Hindlimb muscle (tissue), 1 donor: ENCODE results near the gene CDC42BPB. TPM values are rescaled to one million over a fixed set of nuclear protein-coding genes. Genes with fewer than 3 reads are reported as not detected.

Experiments used
- DNase-seq: peaks from one replicate; pipeline ENCODE4 v3.0.0-alpha.2; 2013
- polyA plus RNA-seq: library from polyadenylated mRNA; unstranded; fragments of 120-200 nt; gene quantifications from one replicate; pipeline ENCODE4 v1.2.1, GENCODE V29; 2013; ENCODE audit not compliant: insufficient read length

Gene CDC42BPB
- polyA plus RNA-seq, 1 donor = 57.8 TPM

GRCh38 chr14:103094406-103095209 lies 37.3 kb upstream of the CDC42BPB start, which contains the start of gene EXOC3L4:
TSS of gene EXOC3L4 (plus strand) at chr14:103094725. CDS start at chr14:103100220, 5,495 bp downstream.
- no peak for DNase-seq

GRCh38 chr14:103093856-103094405 lies 36.6 kb upstream of the CDC42BPB start:
- DNase-seq = no peak

- no peak for DNase-seq
Observed at GRCh38 chr14:103091883-103092222, 34.5 kb upstream of the CDC42BPB start.

GRCh38 chr14:103091041-103091882 lies 33.9 kb upstream of the CDC42BPB start:
- DNase-seq = no peak

GRCh38 chr14:103090481-103091020 lies 33.2 kb upstream of the CDC42BPB start:
- DNase-seq = no peak

- no peak for DNase-seq
Observed at GRCh38 chr14:103089386-103090335, 32.3 kb upstream of the CDC42BPB start.

- no peak for DNase-seq
Observed at GRCh38 chr14:103088921-103089320, 31.6 kb upstream of the CDC42BPB start.

GRCh38 chr14:103087343-103087835 lies 30.0 kb upstream of the CDC42BPB start:
- DNase-seq = no peak

- no peak for DNase-seq
Observed at GRCh38 chr14:103086771-103087342, 29.5 kb upstream of the CDC42BPB start.

GRCh38 chr14:103085106-103086091 lies 28.1 kb upstream of the CDC42BPB start:
- DNase-seq = no peak

- DNase-seq = no peak
Observed at GRCh38 chr14:103084021-103084919, 26.9 kb upstream of the CDC42BPB start, which contains the start of gene LBHD2. TSS of gene LBHD2 (plus strand) at chr14:103084210. CDS start at chr14:103086013, 1,803 bp downstream.

- no peak for DNase-seq
Observed at GRCh38 chr14:103081951-103082350, 24.6 kb upstream of the CDC42BPB start.

GRCh38 chr14:103078860-103079587 lies 21.7 kb upstream of the CDC42BPB start:
- no peak for DNase-seq

- peak; percentile 77 for DNase-seq
Observed at GRCh38 chr14:103078420-103078749, 21.0 kb upstream of the CDC42BPB start.

- DNase-seq = no peak
Observed at GRCh38 chr14:103074729-103075367, 17.5 kb upstream of the CDC42BPB start.

GRCh38 chr14:103073876-103074728 lies 16.8 kb upstream of the CDC42BPB start:
- no peak for DNase-seq
